Thoracic aorta (tissue), 2 donors: ENCODE measurements around the gene PLEKHH3. TPM values are rescaled to one million over a fixed set of nuclear protein-coding genes. Genes with fewer than 3 reads are reported as not detected.
A peak's percentile ranks its signal among the peaks of the same experiment; 100 is the strongest.

Experiments
- ATAC-seq: fragments of 150-250 bp; one replicate; pipeline ENCODE4 v1.8.0; 2017; ENCODE audit warnings: low read depth; ENCODE audit not compliant: insufficient number of reproducible peaks, low FRiP score
- DNase-seq: peaks from one replicate; pipeline ENCODE4 v3.0.0-alpha.2; 2020; ENCODE audit warnings: low spot score
- H3K27ac ChIP-seq, 2 donors: fragments of 200-600 bp; sonication (generic); 1 replicate in 1 of 2; 2 replicates in 1 of 2; pipeline ENCODE4 v1.5.1; 2016; ENCODE audit warnings: mild to moderate bottlenecking in 2 of 2, moderate library complexity in 2 of 2
- H3K27me3 ChIP-seq: fragments of 200-600 bp; sonication (generic); replicated peaks from 2 replicates; pipeline ENCODE4 v1.6.0; 2016; ENCODE audit warnings: mild to moderate bottlenecking; ENCODE audit not compliant: insufficient read depth
- H3K36me3 ChIP-seq: fragments of 200-600 bp; sonication (generic); one replicate; pipeline ENCODE4 v1.5.1; 2016
- H3K4me1 ChIP-seq, 2 donors: fragments of 200-600 bp; sonication (generic); 1 replicate in 1 of 2; 2 replicates in 1 of 2; pipeline versions ENCODE4 v1.5.1 to v1.6.0; 2016; ENCODE audit warnings: low read depth in 2 of 2, mild to moderate bottlenecking in 1 of 2; ENCODE audit not compliant: control insufficient read depth in 1 of 2
- H3K4me3 ChIP-seq: fragments of 200-600 bp; sonication (generic); 2 replicates; pipeline ENCODE4 v1.5.1; 2016; ENCODE audit warnings: mild to moderate bottlenecking
- H3K9me3 ChIP-seq: fragments of 200-600 bp; sonication (generic); 2 replicates; pipeline ENCODE4 v1.5.1; 2016
- CTCF ChIP-seq: fragments of 200-600 bp; sonication (generic); IDR thresholded peaks from one replicate; pipeline ENCODE4 v1.5.1; 2019; ENCODE audit warnings: antibody characterized with exemption
- total RNA-seq, 2 donors: library from RNA; depleted of rRNA; stranded (reverse); fragments of >200 nt; gene quantifications; one replicate each; pipeline versions ENCODE4 v1.1.0 to v1.2.3, GENCODE V29; 2016

The PLEKHH3 gene
- total RNA-seq, 2 donors from 2014 or later = 54.8 to 59.2 TPM

DNA sequence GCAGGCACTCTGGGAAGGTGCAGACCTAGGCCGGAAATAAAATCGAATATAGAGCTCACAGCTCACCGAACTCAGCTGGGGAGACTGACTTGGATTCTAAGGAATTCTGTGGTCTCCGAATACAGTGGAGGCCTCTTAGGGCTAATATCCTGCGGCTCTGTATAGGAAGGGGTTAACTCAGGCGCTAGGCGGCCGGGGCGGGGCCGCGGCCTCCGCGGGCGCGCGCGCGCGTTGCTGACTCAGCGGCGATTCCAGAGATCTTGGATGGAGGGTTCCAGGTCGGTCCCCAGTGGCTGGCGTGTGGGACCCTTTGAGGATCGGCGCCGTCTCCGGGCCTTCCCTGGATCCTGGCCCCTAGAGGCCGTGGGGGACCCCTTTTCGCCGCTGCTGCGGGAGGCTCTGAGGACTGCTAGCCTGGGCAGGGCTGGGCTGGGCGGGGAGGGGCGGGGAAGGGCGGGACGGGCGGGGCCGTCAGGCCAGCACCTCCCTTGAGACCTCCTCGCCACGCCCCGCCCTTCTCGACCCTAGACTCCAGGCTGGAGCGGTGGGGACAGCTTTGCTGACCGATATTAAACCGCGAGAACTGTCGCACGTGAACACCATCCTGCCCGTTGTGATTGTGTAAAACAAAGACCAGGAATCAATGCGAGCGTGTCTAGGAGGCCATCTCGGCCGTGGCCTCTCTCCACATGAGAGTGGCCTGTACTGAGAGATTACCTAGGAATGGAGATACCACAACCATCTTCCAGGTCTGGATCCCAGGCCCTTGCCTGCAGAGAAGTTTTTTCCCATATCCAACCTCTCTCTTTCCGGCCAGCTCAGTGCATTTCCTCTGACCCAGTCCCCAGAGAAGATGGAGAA, 1.4 kb upstream of the PLEKHH3 start:
- Histone ChIP-seq H3K4me3 (peak overlapping the region; percentile 93), H3K27me3 (no peaks in the 10 kb centered on the region), H3K36me3 (peaks cover 3% of the 10 kb centered on the region), H3K4me1 (peaks cover 60 to 63% of the 10 kb centered on the region in 2 donors), H3K27ac (peak overlapping the region; percentile 96 to 98), H3K9me3 (no peaks in the 10 kb centered on the region)
- no peak for TF ChIP-seq CTCF
- ATAC-seq = no peak
- no peak for DNase-seq

GRCh38 chr17:42677012-42677857, 441 bp upstream of the PLEKHH3 start:
- peaks cover 60 to 65% of the 10 kb centered on the region in 2 donors for H3K4me1 ChIP-seq
- peak overlapping the region; percentile 93 for H3K4me3 ChIP-seq
- DNase-seq (peak; percentile 100), ATAC-seq (peak; percentile 75)
- no peak for TF ChIP-seq CTCF
- H3K36me3 ChIP-seq = peaks cover 12% of the 10 kb centered on the region
- H3K27me3 ChIP-seq = no peaks in the 10 kb centered on the region
- H3K9me3 ChIP-seq = no peaks in the 10 kb centered on the region
- peak overlapping the region; percentile 96 to 98 for H3K27ac ChIP-seq

DNA sequence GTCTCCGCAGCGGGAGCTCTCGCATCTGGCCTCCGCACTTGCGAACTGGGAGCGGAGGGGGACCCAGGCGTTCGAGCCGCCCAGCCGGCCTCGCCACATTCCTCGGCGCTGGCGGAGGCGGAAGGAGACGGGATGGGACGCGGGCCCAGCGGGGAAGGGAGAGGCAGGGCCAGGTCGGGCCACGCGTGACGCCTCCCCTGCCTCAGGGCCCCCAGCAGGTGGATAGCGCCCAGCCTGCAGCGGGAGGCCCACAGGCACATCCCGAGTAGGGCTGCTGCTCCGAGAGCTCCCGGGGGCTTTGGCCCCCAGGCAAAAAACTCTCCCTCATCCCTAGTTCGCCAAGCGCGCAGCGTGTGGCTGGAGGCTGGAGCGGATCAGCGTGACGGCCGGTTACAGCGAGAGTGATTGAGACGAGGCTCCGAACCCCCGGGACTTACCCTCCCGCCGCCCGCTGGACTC, 800 bp downstream of the PLEKHH3 start:
- ATAC-seq (no peak), DNase-seq (no peak)
- H3K4me1 ChIP-seq = peaks cover 50 to 53% of the 10 kb centered on the region in 2 donors
- no peak for TF ChIP-seq CTCF
- peak overlapping the region; percentile 92 to 96 for H3K27ac ChIP-seq
- H3K36me3 ChIP-seq = peaks cover 24% of the 10 kb centered on the region
- H3K9me3 ChIP-seq = no peaks in the 10 kb centered on the region
- H3K27me3 ChIP-seq = no peaks in the 10 kb centered on the region
- H3K4me3 ChIP-seq = peak overlapping the region; percentile 93

DNA sequence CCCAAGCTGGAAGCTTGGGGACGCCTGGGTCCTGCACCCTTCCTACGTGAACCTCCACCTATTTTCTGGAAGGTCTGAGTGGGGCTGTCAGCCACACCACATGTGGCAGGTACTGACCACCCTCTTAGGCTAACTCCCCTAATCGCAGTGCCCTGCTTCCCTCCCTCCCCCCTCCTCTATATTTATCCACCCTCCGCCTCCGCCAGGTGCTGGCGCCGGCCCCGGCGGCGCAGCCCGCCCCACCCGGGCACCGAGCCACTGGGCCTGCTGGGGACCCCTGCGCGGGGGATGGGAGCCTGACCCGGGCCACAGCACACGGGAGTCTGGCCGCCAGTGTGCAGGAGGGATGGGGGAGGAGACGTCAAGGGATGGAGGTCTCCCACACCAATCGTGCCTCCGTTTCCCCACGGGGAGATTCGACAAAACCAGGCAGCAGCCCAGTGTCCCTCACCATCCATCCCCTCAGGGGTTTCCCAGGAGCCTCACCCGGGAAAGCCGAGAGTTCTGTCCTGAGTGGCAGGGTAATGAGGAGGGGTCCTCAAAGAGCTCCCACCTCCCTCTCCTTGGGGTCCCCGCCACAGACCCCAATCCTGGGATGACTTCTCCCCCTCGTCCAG, 1.3 kb downstream of the PLEKHH3 start:
- peak overlapping the region; percentile 92 to 96 for H3K27ac ChIP-seq
- no peak for TF ChIP-seq CTCF
- H3K9me3 ChIP-seq = no peaks in the 10 kb centered on the region
- peak overlapping the region; percentile 93 for H3K4me3 ChIP-seq
- H3K27me3 ChIP-seq = no peaks in the 10 kb centered on the region
- DNase-seq (no peak), ATAC-seq (no peak)
- peaks cover 29% of the 10 kb centered on the region for H3K36me3 ChIP-seq
- peaks cover 47 to 49% of the 10 kb centered on the region in 2 donors for H3K4me1 ChIP-seq
